Measurements from ENCODE around the gene MGAT4B. TPM values are rescaled to one million over a fixed set of nuclear protein-coding genes. Genes with fewer than 3 reads are reported as not detected.

The MGAT4B gene
- total and polyA plus RNA-seq, 2 of the 13 experiments (the other 11 are each of a cell fraction or from before 2014, with no cell fraction given): 93.5 to 130 TPM

GRCh38 chr5:179821298-179822058 lies 14.8 kb upstream of the MGAT4B start (continued):
- TF ChIP-seq KDM2A (CRISPR knock-in tag; IDR thresholded peaks at IDR 0.05; ENCODE audit: borderline replicate concordance, low read depth) (peak; percentile 43; the same call in 1 of the 2 replicates), ZNF549 (CRISPR knock-in tag; IDR thresholded peaks at IDR 0.05) (no peak), ZNF329 (CRISPR knock-in tag; IDR thresholded peaks at IDR 0.05; ENCODE audit: low read depth) (0 out of 2 replicates have a peak, but pooled peaks have one; percentile 11), RBFOX2 (IDR thresholded peaks at IDR 0.05; ENCODE audit: low read depth, low read length) (peak; percentile 86), ZNF766 (CRISPR knock-in tag; IDR thresholded peaks at IDR 0.05; ENCODE audit: borderline replicate concordance) (no peak), GMEB2 (CRISPR knock-in tag; IDR thresholded peaks at IDR 0.05; ENCODE audit: low read depth) (no peak), ZSCAN29 (CRISPR knock-in tag; conservative IDR thresholded peaks at IDR 0.05) (no peak), CC2D1A (CRISPR knock-in tag; IDR thresholded peaks at IDR 0.05) (no peak), TMF1 (CRISPR knock-in tag; IDR thresholded peaks at IDR 0.05; ENCODE audit: low read depth) (no peak; the same call in 1 of the 2 replicates), FOXC1 (CRISPR knock-in tag; IDR thresholded peaks at IDR 0.05; ENCODE audit: borderline replicate concordance) (no peak), SP1 (IDR thresholded peaks at IDR 0.05) (no peak; the same call in 1 of the 2 replicates), SP1 (CRISPR knock-in tag; IDR thresholded peaks at IDR 0.05) (0 out of 2 replicates have a peak, but pooled peaks have one; percentile 39), TBL1XR1 (IDR thresholded peaks at IDR 0.05; ENCODE audit: borderline replicate concordance, low read length, partially characterized antibody) (no peak), ZBTB43 (CRISPR knock-in tag; conservative IDR thresholded peaks at IDR 0.05) (no peak), ZNF557 (CRISPR knock-in tag; IDR thresholded peaks at IDR 0.05) (no peak), ZSCAN20 (CRISPR knock-in tag; IDR thresholded peaks at IDR 0.05; ENCODE audit: borderline replicate concordance) (no peak), HMGXB4 (CRISPR knock-in tag; IDR thresholded peaks at IDR 0.05; ENCODE audit: borderline replicate concordance in 1 of 2, low read depth in 1 of 2) (peak in 1 of 2 experiments; percentile 17; a peak in 1 of 4 replicates), FLYWCH1 (CRISPR knock-in tag; IDR thresholded peaks at IDR 0.05) (no peak), SRSF4 (IDR thresholded peaks at IDR 0.05; ENCODE audit: low read depth, low read length, poor library complexity, severe bottlenecking) (no peak)

Data from HepG2 (cell line).